HepG2 (cell line): ENCODE measurements around the gene ZNF226. TPM values are rescaled to one million over a fixed set of nuclear protein-coding genes. Genes with fewer than 3 reads are reported as not detected.

Experiments used
- ARID4A ChIP-seq: sonication (generic); formaldehyde crosslinking; IDR thresholded peaks from 2 replicates; pipeline ENCODE4 v1.5.0; 2020; ENCODE audit warnings: mild to moderate bottlenecking, missing genetic modification reagents, borderline replicate concordance
- ELK4 ChIP-seq: sonication (generic); formaldehyde crosslinking; IDR thresholded peaks from 2 replicates; pipeline ENCODE4 v1.9.0; 2021; ENCODE audit warnings: missing genetic modification reagents, borderline replicate concordance
- GTF2F1 ChIP-seq: fragments of 150-350 bp; IDR thresholded peaks from 2 replicates; pipeline ENCODE4 v1.6.1; 2014; ENCODE audit warnings: low read length
- PTBP1 ChIP-seq: fragments of 200-400 bp; formaldehyde crosslinking; IDR thresholded peaks from 2 replicates; pipeline ENCODE4 v1.6.1; 2018; ENCODE audit warnings: low read length, low read depth; ENCODE audit not compliant: poor library complexity, severe bottlenecking
- RBFOX2 ChIP-seq: fragments of 200-400 bp; formaldehyde crosslinking; IDR thresholded peaks from 2 replicates; pipeline ENCODE4 v1.6.1; 2017; ENCODE audit warnings: low read depth, mild to moderate bottlenecking, low read length
- TARDBP ChIP-seq: sonication (generic); formaldehyde crosslinking; IDR thresholded peaks from 2 replicates; pipeline ENCODE4 v1.8.0; 2022; ENCODE audit warnings: mild to moderate bottlenecking, missing genetic modification reagents
- THAP9 ChIP-seq: sonication (generic); formaldehyde crosslinking; IDR thresholded peaks from 2 replicates; pipeline ENCODE4; 2020; ENCODE audit warnings: missing genetic modification reagents, mild to moderate bottlenecking, borderline replicate concordance
- TRIM24 ChIP-seq: sonication (generic); formaldehyde crosslinking; IDR thresholded peaks from 2 replicates; pipeline ENCODE4 v1.8.0; 2022; ENCODE audit warnings: mild to moderate bottlenecking, missing genetic modification reagents
- ZBTB4 ChIP-seq: sonication (generic); formaldehyde crosslinking; IDR thresholded peaks from 2 replicates; pipeline ENCODE4 v1.4.0; 2020; ENCODE audit warnings: missing genetic modification reagents, mild to moderate bottlenecking, borderline replicate concordance
- ZNF512 ChIP-seq: sonication (generic); formaldehyde crosslinking; IDR thresholded peaks from 2 replicates; pipeline ENCODE4 v1.4.0; 2020; ENCODE audit warnings: mild to moderate bottlenecking, missing genetic modification reagents
- ZNF556 ChIP-seq: sonication (generic); formaldehyde crosslinking; IDR thresholded peaks from 2 replicates; pipeline ENCODE4 v1.4.0; 2020; ENCODE audit warnings: mild to moderate bottlenecking, missing genetic modification reagents, borderline replicate concordance
- ZNF580 ChIP-seq: IDR thresholded peaks from 2 replicates; pipeline ENCODE4 v1.6.1; 2016; ENCODE audit warnings: low read depth, borderline replicate concordance
- ZSCAN21 ChIP-seq: sonication (generic); formaldehyde crosslinking; IDR thresholded peaks from 2 replicates; pipeline ENCODE4 v1.8.0; 2022; ENCODE audit warnings: mild to moderate bottlenecking, missing genetic modification reagents, moderate library complexity, borderline replicate concordance
- polyA plus RNA-seq, 8 experiments: library from polyadenylated mRNA; depleted of rRNA in 3 of 8; stranded (reverse) in 7 of 8; unstranded in 1 of 8; fragments of >200 nt; fragmentation: Illumina TruSeq in 4 of 8; extraction: Trizol in 4 of 8; gene quantifications; 2 replicates each; pipeline versions ENCODE4 v1.2.1 to v1.2.3, GENCODE V29; 2011 to 2016; ENCODE audit warnings: low read depth in 4 of 8, missing spikeins in 1 of 8, mixed read lengths in 1 of 8; ENCODE audit not compliant: insufficient read depth in 1 of 8
- total RNA-seq, 5 experiments: library from RNA; depleted of rRNA; stranded (reverse); fragments of >200 nt; fragmentation: Illumina TruSeq; extraction: Trizol; gene quantifications; 2 replicates each; pipeline ENCODE4 v1.2.3, GENCODE V29; 2016; ENCODE audit warnings: low read depth in 1 of 5

Gene ZNF226
- total and polyA plus RNA-seq, 2 of the 13 experiments (the other 11 are each of a cell fraction or from before 2014, with no cell fraction given): 8.3 to 16.0 TPM

- TF ChIP-seq ZNF580 (CRISPR knock-in tag) (no peak), ZBTB4 (CRISPR knock-in tag) (no peak), ELK4 (CRISPR knock-in tag) (no peak), ZNF556 (CRISPR knock-in tag) (peak; percentile 9; the same call in 1 of the 2 replicates), ZSCAN21 (CRISPR knock-in tag) (no peak), THAP9 (CRISPR knock-in tag) (no peak), TRIM24 (CRISPR knock-in tag) (no peak), RBFOX2 (0 out of 2 replicates have a peak, but pooled peaks have one; percentile 42), ZNF512 (CRISPR knock-in tag) (no peak), PTBP1 (no peak), GTF2F1 (no peak), ARID4A (CRISPR knock-in tag) (peak; percentile 86; the same call in 1 of the 2 replicates), TARDBP (CRISPR knock-in tag) (peak; percentile 49; the same call in 1 of the 2 replicates)
Observed at GRCh38 chr19:44141191-44142058, 23.5 kb upstream of the ZNF226 start, which contains the start of gene ZNF234 (continued).
